NCI-H146 treated with DMSO at 0.1 percent for 48 hours (cell line): ENCODE data around the gene RBMXL3.
A peak's percentile ranks its signal among the peaks of the same experiment; 100 is the strongest.
"Not testable (repeated sequence)": the region's sequence is repeated elsewhere in the genome, so short reads cannot be mapped to it uniquely, and the experiment has no call there.

Experiments used
- DNase-seq: peaks from one replicate; lab custom pipeline; 2025; ENCODE audit not compliant: unreplicated experiment; lab: John Stamatoyannopoulos, UW

RBMXL3 gene

GRCh38 chrX:115189110-115189509 lies at the start of gene RBMXL3:
RBMXL3 (plus strand) TSS chrX:115189410; CDS start chrX:115189442, 32 bp downstream.
- DNase-seq = no peak

GRCh38 chrX:115142057-115142456 lies 47.2 kb upstream of the RBMXL3 start:
- DNase-seq = no peak

- no peak for DNase-seq
Measured at GRCh38 chrX:115147220-115147619, 42.0 kb upstream of the RBMXL3 start.

- no peak for DNase-seq
Measured at GRCh38 chrX:115173181-115173580, 16.0 kb upstream of the RBMXL3 start.

- DNase-seq = no peak
Measured at GRCh38 chrX:115174548-115174947, 14.7 kb upstream of the RBMXL3 start.

GRCh38 chrX:115177932-115178331 lies 11.3 kb upstream of the RBMXL3 start:
- no peak for DNase-seq

GRCh38 chrX:115178473-115178872 lies 10.7 kb upstream of the RBMXL3 start:
- no peak for DNase-seq

GRCh38 chrX:115183980-115184379 lies 5.2 kb upstream of the RBMXL3 start:
- DNase-seq = no peak

GRCh38 chrX:115189646-115190635 lies 731 bp downstream of the RBMXL3 start:
- DNase-seq = no peak

- DNase-seq = no peak
Measured at GRCh38 chrX:115190636-115191489, 1.7 kb downstream of the RBMXL3 start.

- DNase-seq = no peak
Measured at GRCh38 chrX:115191490-115192243, 2.5 kb downstream of the RBMXL3 start.

- no peak for DNase-seq
Measured at GRCh38 chrX:115192244-115192700, 3.1 kb downstream of the RBMXL3 start.

- no peak for DNase-seq
Measured at GRCh38 chrX:115204040-115204439, 14.8 kb downstream of the RBMXL3 start.

GRCh38 chrX:115209547-115209946 lies 20.3 kb downstream of the RBMXL3 start:
- DNase-seq = not testable (repeated sequence)

GRCh38 chrX:115214151-115214550 lies 24.9 kb downstream of the RBMXL3 start:
- DNase-seq = no peak

- no peak for DNase-seq
Measured at GRCh38 chrX:115214605-115215004, 25.4 kb downstream of the RBMXL3 start.

- not testable (repeated sequence) for DNase-seq
Measured at GRCh38 chrX:115217346-115217745, 28.1 kb downstream of the RBMXL3 start.

GRCh38 chrX:115226929-115227328 lies 37.7 kb downstream of the RBMXL3 start:
- DNase-seq = peak; percentile 9

GRCh38 chrX:115229337-115230003 lies 40.3 kb downstream of the RBMXL3 start:
- no peak for DNase-seq

- DNase-seq = no peak
Measured at GRCh38 chrX:115232933-115233496, 43.8 kb downstream of the RBMXL3 start.
